Fibroblast of lung (primary cell): ENCODE data around the gene KIAA0319L.

Experiments used
- CTCF ChIP-seq, 2 donors: IDR thresholded peaks in 1 of 2; conservative IDR thresholded peaks in 1 of 2; 1 replicate in 1 of 2; 2 replicates in 1 of 2; pipeline ENCODE4 v1.5.1; 2011 to 2012; ENCODE audit warnings: low read length in 2 of 2, control low read depth in 1 of 2, inconsistent platforms in 1 of 2, low read depth in 1 of 2, mild to moderate bottlenecking in 1 of 2
- EZH2 ChIP-seq: IDR thresholded peaks from 2 replicates; pipeline ENCODE4 v1.5.1; 2012; ENCODE audit warnings: low read length, control low read depth, mild to moderate bottlenecking; ENCODE audit errors: missing control alignments

DNA sequence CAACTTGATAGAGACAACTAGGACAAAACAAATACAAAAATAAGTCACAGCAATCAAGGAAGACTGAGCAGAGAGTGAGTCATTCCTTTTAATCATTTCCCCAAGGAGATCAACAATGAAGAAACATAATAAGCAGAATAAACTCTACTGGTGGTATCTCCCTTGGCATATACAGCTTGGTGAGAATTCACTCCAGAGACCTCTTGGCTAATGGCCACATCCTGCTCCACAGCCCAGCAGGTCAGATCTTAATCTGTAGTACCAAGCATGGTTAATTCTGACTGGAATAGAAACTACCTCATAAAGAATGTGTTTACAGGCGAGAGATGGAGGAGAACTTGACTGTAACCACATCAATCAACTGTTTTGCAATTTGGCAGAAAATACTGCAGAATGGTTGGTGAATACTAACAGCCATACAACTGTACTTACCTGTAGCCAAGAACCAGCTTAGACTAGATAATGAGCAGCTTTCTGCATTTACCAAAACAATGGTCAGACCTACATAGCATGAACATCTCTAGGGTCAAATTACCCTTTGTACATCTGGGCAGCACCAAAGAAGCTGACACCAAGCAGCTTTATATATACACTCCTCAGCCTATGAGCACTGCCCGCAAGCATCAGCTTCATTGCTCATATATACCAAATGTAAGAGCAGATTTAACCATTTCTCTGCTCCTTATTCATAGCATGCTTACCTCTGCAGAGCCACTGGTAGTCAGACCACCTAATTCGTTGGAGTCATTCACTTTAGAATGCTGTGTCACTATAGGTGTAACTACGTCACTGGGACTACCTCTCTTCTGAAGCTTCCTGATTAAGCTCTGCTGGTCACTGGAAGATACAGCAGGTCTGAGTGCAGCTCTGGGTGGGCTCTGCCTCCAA, 51.0 kb downstream of the KIAA0319L start:
- TF ChIP-seq CTCF (conservative IDR thresholded peaks at IDR 0.05 in 1 of 2, IDR thresholded peaks at IDR 0.05 in 1 of 2; ENCODE audit: low read depth in 1 of 2, low read length in 2 of 2), result no peak
- TF ChIP-seq EZH2, result no peak
